NCI-H774 (cell line): ENCODE results near the gene SEMA5A.

Experiments
- DNase-seq: peaks from one replicate; lab custom pipeline; 2025; lab: John Stamatoyannopoulos, UW

The SEMA5A gene

GRCh38 chr5:9515436-9515835 is 30.4 kb downstream of the SEMA5A start:
- no peak for DNase-seq

GRCh38 chr5:9514968-9515367 is 30.9 kb downstream of the SEMA5A start:
- DNase-seq, result no peak

- DNase-seq, result no peak
Observed at GRCh38 chr5:9513827-9514226, 32.0 kb downstream of the SEMA5A start.

- DNase-seq, result no peak
Observed at GRCh38 chr5:9512457-9512856, 33.4 kb downstream of the SEMA5A start.

- no peak for DNase-seq
Observed at GRCh38 chr5:9507974-9508373, 37.9 kb downstream of the SEMA5A start.

- DNase-seq, result no peak
Observed at GRCh38 chr5:9505225-9505624, 40.6 kb downstream of the SEMA5A start.

GRCh38 chr5:9502864-9503263 is 43.0 kb downstream of the SEMA5A start:
- no peak for DNase-seq

- no peak for DNase-seq
Observed at GRCh38 chr5:9502050-9502834, 43.6 kb downstream of the SEMA5A start.

GRCh38 chr5:9500625-9501024 is 45.2 kb downstream of the SEMA5A start:
- DNase-seq, result no peak

- no peak for DNase-seq
Observed at GRCh38 chr5:9500193-9500592, 45.7 kb downstream of the SEMA5A start.

GRCh38 chr5:9499498-9499876 is 46.4 kb downstream of the SEMA5A start:
- DNase-seq, result no peak

- no peak for DNase-seq
Observed at GRCh38 chr5:9498541-9499497, 47.1 kb downstream of the SEMA5A start.

- DNase-seq, result no peak
Observed at GRCh38 chr5:9497347-9497746, 48.5 kb downstream of the SEMA5A start.

- DNase-seq, result no peak
Observed at GRCh38 chr5:9496801-9497200, 49.1 kb downstream of the SEMA5A start.

GRCh38 chr5:9495121-9495520 is 50.8 kb downstream of the SEMA5A start:
- DNase-seq, result no peak

GRCh38 chr5:9494301-9494700 is 51.6 kb downstream of the SEMA5A start:
- no peak for DNase-seq

GRCh38 chr5:9490494-9491097 is 55.3 kb downstream of the SEMA5A start:
- no peak for DNase-seq

GRCh38 chr5:9483779-9484178 is 62.1 kb downstream of the SEMA5A start:
- no peak for DNase-seq

- DNase-seq, result no peak
Observed at GRCh38 chr5:9483243-9483642, 62.6 kb downstream of the SEMA5A start.

- DNase-seq, result no peak
Observed at GRCh38 chr5:9482381-9482780, 63.5 kb downstream of the SEMA5A start.

GRCh38 chr5:9480499-9480898 is 65.4 kb downstream of the SEMA5A start:
- DNase-seq, result no peak

GRCh38 chr5:9479990-9480389 is 65.9 kb downstream of the SEMA5A start:
- DNase-seq, result no peak

GRCh38 chr5:9479361-9479760 is 66.5 kb downstream of the SEMA5A start:
- DNase-seq, result no peak
